Amygdala (tissue), 56 donors: ENCODE results near the gene PLEKHO1.
"Not testable (repeated sequence)": the region's sequence is repeated elsewhere in the genome, so short reads cannot be mapped to it uniquely, and the experiment has no call there.

ENCODE experiments used
- DNase-seq, 56 donors: peaks; one replicate each; lab custom pipeline; 2025; lab: John Stamatoyannopoulos, UW

The PLEKHO1 gene

DNA sequence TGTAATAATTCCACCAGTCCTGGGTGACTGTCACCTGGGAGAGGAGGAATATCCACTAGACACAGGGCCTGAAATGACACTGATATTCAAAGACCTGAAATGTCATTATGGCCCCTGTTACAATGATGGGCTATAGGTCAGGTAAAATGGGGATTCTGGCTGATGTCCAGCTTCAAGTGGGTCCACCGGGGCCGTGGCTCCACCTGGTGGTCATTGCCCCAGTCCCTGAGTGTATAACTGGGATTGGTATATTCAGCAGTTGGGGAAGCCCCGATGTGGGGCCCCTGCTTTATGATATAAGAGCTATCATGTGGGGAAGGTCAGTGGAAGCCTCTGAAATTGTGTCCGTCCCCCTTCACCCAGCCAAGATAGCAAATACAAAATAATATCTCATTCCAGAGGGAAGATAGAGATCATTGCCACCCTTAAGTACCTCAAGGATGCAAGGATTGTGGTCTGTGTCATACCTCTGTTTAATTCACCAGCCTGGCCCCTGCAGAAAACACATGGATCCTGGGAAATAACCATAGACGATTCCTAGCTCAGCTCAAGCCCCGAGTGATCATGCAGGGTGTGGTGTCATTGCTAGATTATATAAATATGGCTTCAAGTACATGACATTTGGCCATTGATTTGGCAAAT, 19.4 kb downstream of the PLEKHO1 start:
- DNase-seq = peak in 23 of 56 donors; percentile 10 to 64 (median 26)

DNA sequence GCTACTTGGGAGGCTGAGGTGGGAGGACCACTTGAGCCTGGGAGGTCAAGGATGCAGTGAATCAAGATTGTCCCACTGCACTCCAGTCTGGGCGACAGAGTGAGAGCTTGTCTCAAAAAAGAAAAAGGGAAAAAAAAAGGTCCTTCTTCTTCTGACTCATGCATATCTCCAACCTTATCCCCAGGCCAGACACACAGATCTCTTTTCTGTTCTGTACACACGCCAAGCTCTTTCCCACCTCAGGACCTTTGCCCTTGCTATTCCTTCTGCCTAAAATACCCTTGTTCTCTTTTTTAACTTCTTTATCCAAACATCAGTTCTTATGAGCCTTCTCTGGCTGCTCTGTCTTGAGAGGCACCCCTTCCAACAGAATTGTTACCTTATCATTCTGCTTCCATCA, 22.1 kb downstream of the PLEKHO1 start:
- DNase-seq = no peak

DNA sequence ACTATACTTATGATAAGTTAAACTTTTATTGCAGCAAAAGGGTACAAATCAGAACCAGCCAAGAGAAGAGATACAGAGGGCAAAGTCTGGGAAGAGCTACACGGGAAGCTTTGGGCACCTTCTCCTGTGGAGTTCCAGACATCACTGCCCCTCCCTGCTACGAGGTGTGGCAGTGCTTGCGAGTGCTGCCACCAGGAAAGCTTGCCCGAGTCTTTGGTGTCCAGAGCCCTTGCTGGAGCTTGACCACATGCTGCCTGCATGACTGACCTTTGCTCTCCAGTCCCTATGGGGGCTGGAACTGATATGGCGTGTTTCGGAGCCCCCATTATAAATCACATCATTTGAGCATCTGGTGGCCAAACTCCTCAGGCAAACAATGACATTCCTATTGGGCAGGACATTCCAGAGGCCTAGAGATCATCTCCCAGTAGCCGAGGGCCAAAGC, 23.4 kb downstream of the PLEKHO1 start:
- DNase-seq = no peak

DNA sequence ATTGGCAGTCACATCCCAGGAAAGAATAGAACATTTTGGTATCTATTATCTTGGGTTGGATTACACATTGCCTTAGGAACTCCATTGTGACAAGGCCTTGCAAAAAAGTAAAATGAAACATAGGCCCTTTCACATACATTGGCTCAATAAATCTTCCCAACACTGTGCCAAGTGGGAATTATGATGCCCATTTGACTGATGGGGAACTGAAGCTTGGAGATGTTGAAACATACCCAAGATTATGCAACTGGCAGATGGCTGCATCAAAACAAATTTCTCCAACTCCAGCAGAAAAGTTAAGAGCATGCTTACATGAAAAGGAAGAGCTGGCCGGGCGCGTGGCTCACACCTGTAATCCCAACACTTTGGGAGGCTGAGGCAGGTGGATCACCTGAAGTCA, 26.9 kb downstream of the PLEKHO1 start:
- peak in 1 of 56 donors; percentile 12 for DNase-seq

DNA sequence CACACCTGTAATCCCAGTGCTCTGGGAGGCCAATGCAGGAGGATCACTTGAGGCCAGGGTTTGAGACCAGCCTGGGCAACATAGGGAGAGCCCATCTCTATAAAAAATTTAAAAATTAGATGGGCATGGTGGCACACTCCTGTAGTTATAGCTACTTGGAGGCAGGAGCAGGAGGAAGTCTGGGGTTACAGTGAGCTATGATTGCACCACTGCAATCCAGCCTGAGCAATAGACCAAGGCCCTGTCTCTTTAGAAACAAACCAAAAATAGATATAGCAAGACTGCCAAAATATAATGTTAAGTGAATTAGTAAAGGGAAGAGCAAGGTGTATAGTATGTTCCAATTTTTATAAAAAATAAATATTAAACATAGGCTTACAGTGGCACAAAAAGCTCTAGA, 28.8 kb downstream of the PLEKHO1 start:
- no peak for DNase-seq

DNA sequence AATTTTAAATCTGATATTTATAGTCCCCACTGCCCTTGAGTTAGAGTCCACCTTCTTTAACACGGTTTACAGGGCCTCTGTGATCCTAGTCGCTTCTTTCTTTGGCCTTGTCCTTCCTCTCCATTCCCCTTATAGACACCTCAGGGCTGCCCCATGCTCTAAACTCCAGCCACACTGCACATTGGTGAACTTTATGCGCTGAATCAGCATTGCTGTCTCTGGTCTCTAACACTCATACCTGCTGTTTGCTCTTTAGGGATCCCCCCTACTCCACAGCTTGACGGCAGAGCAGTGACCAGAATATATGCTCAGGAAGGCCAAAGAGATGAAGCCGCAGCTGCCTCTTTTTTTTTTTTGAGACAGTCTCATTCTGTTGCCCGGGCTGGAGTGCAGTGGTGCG, 30.2 kb downstream of the PLEKHO1 start:
- no peak for DNase-seq

DNA sequence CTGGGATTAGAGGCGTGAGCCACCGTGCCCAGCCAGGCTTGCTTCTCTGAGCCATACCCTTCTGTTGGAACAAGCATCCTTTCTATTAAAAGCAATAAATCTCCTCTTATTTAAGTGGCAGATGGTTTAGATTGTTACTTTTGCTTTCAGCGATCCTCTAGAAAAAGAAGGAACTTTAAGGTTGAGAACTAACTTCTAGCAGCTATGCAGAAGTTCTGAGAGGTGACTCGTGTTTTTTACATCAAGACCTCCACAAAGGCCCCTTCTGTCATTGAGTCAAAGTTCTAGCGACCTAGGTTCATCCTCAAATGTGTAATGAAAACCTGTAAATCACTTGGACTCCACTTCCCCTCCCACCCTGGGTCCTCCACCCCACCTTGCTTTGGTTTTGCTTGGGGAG, 30.8 kb downstream of the PLEKHO1 start:
- no peak for DNase-seq

DNA sequence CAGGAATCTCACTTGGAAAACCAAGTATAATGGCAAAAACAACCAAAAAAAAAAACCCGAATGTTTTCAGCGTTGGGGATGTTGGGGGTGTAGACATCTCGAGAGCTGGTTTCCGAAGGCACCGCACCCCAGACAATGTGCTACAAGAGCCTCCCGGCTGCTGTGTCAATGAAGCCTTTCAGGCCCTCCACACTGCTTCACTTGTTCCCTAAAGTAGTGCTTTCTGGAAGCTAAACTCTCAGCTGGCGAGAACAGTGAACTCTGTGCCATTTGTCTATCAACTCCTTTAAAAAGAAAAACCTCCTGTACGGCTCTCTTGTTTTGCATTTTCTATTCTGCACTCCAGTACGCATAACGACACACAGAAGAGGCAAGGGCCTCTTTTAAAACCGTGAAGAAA, 32.5 kb downstream of the PLEKHO1 start:
- DNase-seq = peak in 45 of 56 donors; percentile 9 to 89 (median 58)

DNA sequence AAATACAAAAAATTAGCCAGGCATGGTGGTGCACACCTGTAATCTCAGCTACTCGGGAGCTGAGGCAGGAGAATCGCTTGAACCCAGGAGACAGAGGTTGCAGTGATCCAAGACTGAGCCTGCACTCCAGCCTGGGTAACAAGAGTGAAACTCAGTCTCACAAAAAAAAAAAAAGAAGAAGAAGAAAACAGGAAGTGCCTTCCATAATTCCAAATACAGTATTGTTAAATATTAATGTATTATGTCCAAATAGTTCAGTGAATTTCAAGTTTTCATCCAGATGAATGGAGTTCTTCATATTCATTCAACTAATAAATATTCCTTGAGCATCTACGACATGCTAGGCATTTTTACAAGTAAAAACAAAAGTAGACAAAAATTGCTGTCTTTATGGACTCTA, 33.3 kb downstream of the PLEKHO1 start:
- no peak for DNase-seq

DNA sequence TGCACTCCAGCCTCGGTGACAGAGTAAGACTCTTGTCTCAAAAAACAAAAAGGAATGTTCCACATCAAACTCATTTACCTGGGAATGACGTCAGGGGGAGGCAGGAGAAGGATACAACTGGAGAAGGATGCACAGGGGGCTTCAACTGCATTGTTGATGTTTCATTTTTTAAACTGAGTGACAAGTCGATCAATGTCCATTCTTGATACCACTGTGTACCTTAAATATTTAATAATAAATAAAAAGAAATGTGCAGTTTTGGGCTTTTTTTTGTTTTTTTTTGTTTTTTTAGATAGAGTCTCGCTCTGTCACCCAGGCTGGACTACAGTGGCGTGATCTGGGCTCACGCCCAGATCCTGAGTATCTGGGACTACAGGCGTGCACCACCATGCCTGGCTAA, 35.8 kb downstream of the PLEKHO1 start:
- no peak for DNase-seq

DNA sequence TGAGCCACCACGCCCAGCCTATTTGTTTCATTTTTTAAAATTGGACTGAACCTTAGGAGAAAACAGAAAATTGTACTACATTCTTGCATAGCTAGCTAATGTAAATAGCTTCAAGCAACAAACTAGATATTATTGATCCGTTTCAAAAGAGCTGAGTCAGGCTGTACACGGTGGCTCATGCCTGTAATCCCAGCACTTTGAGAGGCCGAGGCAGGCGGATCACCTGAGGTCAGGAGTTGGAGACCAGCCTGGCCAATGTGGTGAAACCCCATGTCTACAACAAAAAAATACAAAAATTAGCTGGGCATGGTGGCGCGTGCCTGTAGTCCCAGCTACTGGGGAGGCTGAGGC, 36.7 kb downstream of the PLEKHO1 start:
- not testable (repeated sequence) for DNase-seq

DNA sequence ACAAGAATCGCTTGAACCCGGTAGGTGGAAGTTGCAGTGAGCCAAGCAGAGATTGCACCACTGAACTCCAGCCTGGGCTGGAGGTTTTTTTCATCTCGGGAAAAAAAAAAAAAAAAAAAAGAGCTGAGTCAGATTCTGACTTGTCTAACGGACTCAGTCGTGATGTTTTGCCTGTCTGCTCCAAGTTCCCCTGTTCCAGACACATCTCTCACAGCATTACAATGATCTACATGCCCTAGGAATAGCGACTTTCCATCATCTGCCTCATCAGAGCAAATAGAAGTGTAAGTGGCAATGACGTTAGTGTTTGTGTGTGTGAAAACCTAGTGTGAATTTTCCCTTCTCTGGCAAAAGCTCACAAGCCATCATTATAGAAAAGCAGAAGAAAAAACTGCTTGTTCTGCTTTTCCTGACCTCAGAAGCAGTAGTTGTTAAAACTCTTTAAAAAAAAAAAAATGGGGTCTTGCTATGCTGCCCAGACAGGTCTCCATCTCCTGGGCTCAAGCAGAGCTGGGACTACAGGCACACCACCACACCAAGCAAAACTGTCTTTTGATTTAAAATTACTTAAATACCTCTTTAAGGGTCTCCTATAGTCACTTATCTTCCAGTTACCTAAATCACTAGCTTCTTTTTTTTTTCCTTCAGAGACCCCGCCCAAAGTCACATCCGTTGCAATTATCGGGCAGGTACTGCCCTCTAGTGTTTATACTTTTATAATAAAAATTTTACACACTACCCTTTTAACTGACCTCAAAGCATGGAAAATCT, 37.3 kb downstream of the PLEKHO1 start:
- DNase-seq = peak in 4 of 56 donors; percentile 11 to 63 (median 18)

DNA sequence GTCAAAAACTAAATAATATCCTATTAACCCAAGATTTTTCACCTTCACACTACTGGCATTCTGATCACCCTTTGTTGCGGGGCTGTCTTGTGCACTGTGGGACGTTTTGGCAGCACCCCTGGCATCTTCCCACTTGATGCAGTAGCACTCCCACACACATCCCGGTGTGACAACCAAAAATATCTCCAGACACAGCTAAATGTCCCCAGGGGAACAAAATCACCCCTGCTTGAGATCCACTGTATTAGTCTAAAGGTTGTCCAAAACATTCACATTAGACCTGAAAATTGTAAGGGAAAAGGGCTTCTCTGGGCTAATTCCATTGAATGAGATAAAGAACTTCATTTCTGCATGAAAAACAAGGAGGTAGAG, 37.8 kb downstream of the PLEKHO1 start:
- peak in 3 of 56 donors; percentile 12 to 63 (median 18) for DNase-seq

DNA sequence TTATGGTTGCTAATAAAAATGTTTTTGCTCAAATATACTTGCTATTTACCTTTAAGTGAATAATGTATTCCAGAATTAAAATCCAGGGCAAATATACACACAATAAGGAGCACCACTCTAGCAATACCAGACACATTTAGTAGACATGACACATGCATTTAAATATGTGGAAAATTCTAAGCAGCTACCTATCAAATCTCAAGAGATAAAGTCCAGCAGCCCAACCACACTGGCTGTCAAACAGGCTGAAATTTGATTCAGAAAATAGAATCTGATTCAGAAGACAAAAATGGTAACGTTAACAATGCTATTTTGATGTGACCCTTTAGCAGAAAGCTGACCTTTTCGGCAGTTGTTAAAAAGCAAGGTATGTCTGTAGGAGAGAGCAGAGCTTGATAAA, 42.3 kb downstream of the PLEKHO1 start:
- no peak for DNase-seq

DNA sequence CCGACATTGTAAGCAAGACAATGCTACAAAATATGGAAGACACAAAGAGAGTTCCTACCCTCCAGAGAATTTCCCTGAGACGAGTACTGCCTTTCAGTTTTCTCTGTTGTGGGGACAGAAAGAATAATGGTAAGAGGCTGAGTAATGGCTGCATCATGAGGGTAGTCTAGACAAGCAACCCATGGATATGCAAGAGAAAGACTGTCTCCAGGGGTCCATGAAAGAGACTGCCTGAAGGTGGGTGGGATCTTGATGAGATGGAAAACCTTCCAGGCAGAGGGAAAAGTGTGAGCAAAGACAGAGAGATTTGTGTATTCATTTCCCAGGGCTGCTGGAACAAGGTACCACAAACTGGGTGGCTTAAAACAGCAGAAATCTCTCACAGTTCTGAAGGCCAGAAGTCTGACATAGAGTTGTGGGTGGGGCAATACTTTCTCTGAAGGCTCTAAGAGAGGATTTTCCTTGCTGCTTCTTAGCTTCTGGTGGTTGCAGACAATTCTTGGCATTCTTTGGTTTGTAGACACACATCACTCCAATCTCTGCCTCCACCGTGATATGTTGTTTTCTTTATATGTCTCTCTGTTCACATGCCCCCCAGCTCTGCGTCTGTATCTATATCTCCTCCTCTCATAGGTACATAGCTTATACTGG, 44.8 kb downstream of the PLEKHO1 start:
- DNase-seq = no peak

DNA sequence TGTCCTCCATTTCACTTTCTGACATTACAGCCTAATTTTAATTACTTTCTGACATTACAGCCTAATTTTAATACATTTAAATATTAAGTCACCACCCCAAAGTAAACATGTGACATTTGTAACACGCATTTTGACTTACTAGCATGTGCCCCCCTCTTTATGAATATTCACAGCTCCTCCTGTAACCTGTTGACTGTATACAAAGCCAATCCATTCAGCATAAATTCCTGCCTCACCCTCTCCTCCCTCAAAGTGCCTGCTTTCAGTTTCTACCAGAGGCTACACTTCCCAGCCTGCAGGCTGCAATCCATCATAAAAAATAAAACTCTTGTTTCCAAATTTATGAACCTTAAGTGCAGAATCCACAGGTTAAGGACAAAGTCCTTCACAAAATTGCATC, 46.7 kb downstream of the PLEKHO1 start:
- DNase-seq = no peak

DNA sequence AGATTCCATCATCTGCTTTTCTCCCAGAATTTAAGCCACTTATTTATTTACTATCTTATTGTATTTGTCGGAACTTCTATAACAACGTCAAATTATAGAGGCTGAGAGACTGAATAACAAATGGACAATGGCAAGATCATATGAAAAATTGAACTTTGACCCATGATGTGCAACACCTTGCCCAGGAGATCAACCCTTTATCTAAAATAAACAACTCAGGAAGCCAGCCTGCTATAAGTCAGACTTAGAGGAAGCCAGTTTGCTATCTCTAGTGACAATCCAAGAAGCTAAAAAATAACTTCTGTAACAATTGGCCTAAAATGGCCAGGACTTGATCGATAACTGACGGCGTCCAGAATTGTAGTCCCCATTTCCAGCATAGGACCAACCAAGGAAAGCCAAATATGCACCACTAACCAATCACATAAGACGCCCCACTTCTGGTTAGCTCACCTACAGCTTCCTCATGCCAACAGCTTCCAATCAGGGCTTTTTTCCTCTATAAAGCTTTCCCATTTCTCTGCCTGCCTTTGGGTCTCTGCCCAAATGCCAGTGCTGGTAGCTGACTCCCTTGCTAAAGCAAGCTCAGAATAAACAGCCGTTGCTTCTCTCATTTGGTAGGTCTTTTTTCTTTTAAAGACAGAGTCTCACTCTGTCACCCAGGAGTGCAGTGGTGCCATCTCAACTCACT, 57.7 kb downstream of the PLEKHO1 start:
- DNase-seq = no peak

DNA sequence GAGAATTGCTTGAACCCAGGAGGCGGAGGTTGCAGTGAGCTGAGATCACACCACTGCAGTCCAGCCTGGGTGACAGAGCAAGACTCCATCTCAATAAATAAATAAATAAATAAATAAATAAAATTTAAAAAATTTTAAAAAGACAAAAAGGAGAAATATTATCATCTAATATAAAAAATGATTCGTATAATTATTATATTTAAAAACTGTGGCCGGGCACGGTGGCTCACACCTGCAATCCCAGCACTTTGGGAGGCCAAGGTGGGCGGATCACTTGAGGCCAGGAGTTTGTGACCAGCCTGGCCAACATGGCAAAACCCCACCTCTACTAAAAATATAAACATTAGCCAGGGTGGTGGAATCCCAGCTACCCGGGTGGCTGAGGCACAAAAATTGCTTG, 58.7 kb downstream of the PLEKHO1 start:
- DNase-seq = not testable (repeated sequence)
